GM18870 (cell line): Measurements from ENCODE around the gene CYB5R3.
"Not testable (repeated sequence)": the region's sequence is repeated elsewhere in the genome, so short reads cannot be mapped to it uniquely, and the experiment has no call there.

ENCODE experiments used
- ATAC-seq: cut with Tn5 transposase; IDR thresholded peaks from one replicate; pipeline ENCODE4 v1.9.1; 2021; ENCODE audit warnings: moderate library complexity; ENCODE audit not compliant: unreplicated experiment

CYB5R3 gene

GRCh38 chr22:42575996-42576574, 73.1 kb downstream of the CYB5R3 start:
- not testable (repeated sequence) for ATAC-seq

- ATAC-seq: not testable (repeated sequence)
Observed at GRCh38 chr22:42574468-42574867, 74.7 kb downstream of the CYB5R3 start.

- not testable (repeated sequence) for ATAC-seq
Observed at GRCh38 chr22:42574046-42574445, 75.1 kb downstream of the CYB5R3 start.

- ATAC-seq: not testable (repeated sequence)
Observed at GRCh38 chr22:42571068-42571467, 78.1 kb downstream of the CYB5R3 start.

GRCh38 chr22:42570580-42570979, 78.6 kb downstream of the CYB5R3 start:
- ATAC-seq: not testable (repeated sequence)

- ATAC-seq: not testable (repeated sequence)
Observed at GRCh38 chr22:42567950-42568349, 81.2 kb downstream of the CYB5R3 start.
